Smooth muscle cell (in vitro differentiated cells): ENCODE measurements around the gene ATF7. TPM values are rescaled to one million over a fixed set of nuclear protein-coding genes. Genes with fewer than 3 reads are reported as not detected.
"Not testable (repeated sequence)": the region's sequence is repeated elsewhere in the genome, so short reads cannot be mapped to it uniquely, and the experiment has no call there.

ENCODE experiments used
- DNase-seq: peaks from one replicate; lab custom pipeline; 2025; ENCODE audit not compliant: unreplicated experiment; lab: John Stamatoyannopoulos, UW
- H2AFZ ChIP-seq: fragments of 200-600 bp; sonication (generic); 2 replicates; pipeline ENCODE4 v1.6.0; 2016; ENCODE audit warnings: antibody characterized with exemption, low read depth, mild to moderate bottlenecking
- H3F3A ChIP-seq: fragments of 200-600 bp; sonication (generic); 2 replicates; pipeline ENCODE4 v1.6.0; 2017; ENCODE audit warnings: antibody characterized with exemption, low read depth
- H3K27ac ChIP-seq: fragments of 200-600 bp; sonication (generic); 2 replicates; pipeline ENCODE4 v1.5.1; 2016; ENCODE audit warnings: low read depth, mild to moderate bottlenecking
- H3K27me3 ChIP-seq: fragments of 200-600 bp; sonication (generic); 2 replicates; pipeline ENCODE4 v1.6.1; 2016; ENCODE audit warnings: low read depth, mild to moderate bottlenecking
- H3K36me3 ChIP-seq: fragments of 200-600 bp; sonication (generic); 2 replicates; pipeline ENCODE4 v1.5.1; 2016; ENCODE audit warnings: low read depth
- H3K4me1 ChIP-seq: fragments of 200-600 bp; sonication (generic); 2 replicates; pipeline ENCODE4 v1.5.1; 2016; ENCODE audit warnings: low read depth
- H3K4me2 ChIP-seq: fragments of 200-600 bp; sonication (generic); 2 replicates; pipeline ENCODE4 v1.6.0; 2016; ENCODE audit warnings: mild to moderate bottlenecking
- H3K4me3 ChIP-seq: fragments of 200-600 bp; sonication (generic); 2 replicates; pipeline ENCODE4 v1.5.1; 2016; ENCODE audit warnings: mild to moderate bottlenecking
- H3K79me2 ChIP-seq: fragments of 200-600 bp; sonication (generic); 2 replicates; pipeline ENCODE4 v1.6.0; 2016; ENCODE audit warnings: low read depth, mild to moderate bottlenecking
- H3K9ac ChIP-seq: fragments of 200-600 bp; sonication (generic); 2 replicates; pipeline ENCODE4 v1.6.0; 2016; ENCODE audit warnings: low read depth
- H3K9me3 ChIP-seq: fragments of 200-600 bp; sonication (generic); replicated peaks from 2 replicates; pipeline ENCODE4 v1.5.1; 2016; ENCODE audit warnings: low read depth
- H4K20me1 ChIP-seq: fragments of 200-600 bp; sonication (generic); 2 replicates; pipeline ENCODE4 v1.6.0; 2016; ENCODE audit warnings: low read depth
- CTCF ChIP-seq: fragments of 200-600 bp; sonication (generic); IDR thresholded peaks from 2 replicates; pipeline ENCODE4 v1.5.1; 2017; ENCODE audit warnings: borderline replicate concordance, mild to moderate bottlenecking, antibody characterized with exemption; ENCODE audit not compliant: insufficient read depth, poor library complexity, severe bottlenecking
- WGBS: methylation state at CpG from one replicate; pipeline ENCODE4 v1.1.7; 2016; ENCODE audit warnings: low lambda C conversion rate; 5-methylcytosine and 5-hydroxymethylcytosine counted together
- polyA plus RNA-seq: library from polyadenylated mRNA; unstranded; fragments of >200 nt; fragmentation: Nextera tagmentation; extraction: Ambion mirVana; gene quantifications from 2 replicates; pipeline ENCODE4 v1.2.1, GENCODE V29; 2016
- total RNA-seq: library from RNA; depleted of rRNA; stranded (reverse); fragments of >200 nt; gene quantifications from 2 replicates; pipeline ENCODE4 v1.2.3, GENCODE V29; 2014

ATF7 gene
- total and polyA plus RNA-seq, 2 experiments from 2014 or later = 15.2 to 28.5 TPM

GRCh38 chr12:53657041-53657440, 30.9 kb upstream of the ATF7 start:
- Histone ChIP-seq H3K9ac (no peak overlapping the region), H3K79me2 (no peaks in the 10 kb centered on the region), H3K36me3 (no peaks in the 10 kb centered on the region), H3K27ac (no peak overlapping the region), H3K4me3 (no peak overlapping the region), H3K4me2 (no peak overlapping the region), H3K27me3 (no peaks in the 10 kb centered on the region), H3K9me3 (no peaks in the 10 kb centered on the region), H3F3A (peaks cover 5% of the 10 kb centered on the region), H2AFZ (no peak overlapping the region), H4K20me1 (no peaks in the 10 kb centered on the region), H3K4me1 (peaks cover 28% of the 10 kb centered on the region)
- WGBS = 95% methylated on average over 4 of the region's 4 CpGs
- TF ChIP-seq CTCF = no peak
- DNase-seq = no peak

DNA sequence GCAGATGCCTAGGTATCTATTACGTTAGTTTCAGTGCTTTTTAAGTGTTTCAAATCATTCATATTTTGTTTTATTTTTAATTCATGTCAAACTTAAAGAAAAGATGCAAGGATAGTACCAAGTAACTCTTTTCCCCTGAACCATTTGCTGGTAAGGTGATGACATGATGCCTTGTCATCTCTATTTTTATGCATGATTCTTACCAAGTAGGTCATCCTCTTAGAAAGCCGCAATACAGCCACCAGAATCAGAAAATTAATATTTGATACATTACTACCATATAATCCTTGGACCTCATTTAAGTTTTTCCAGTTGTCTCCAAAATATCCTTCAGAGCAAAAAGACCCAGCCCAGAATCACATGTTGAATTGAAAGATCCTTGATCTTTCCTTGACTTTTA, 27.4 kb upstream of the ATF7 start:
- no peaks in the 10 kb centered on the region for H3F3A ChIP-seq
- no peak overlapping the region for H3K9ac ChIP-seq
- peaks cover 9% of the 10 kb centered on the region for H3K4me1 ChIP-seq
- H4K20me1 ChIP-seq = no peaks in the 10 kb centered on the region
- no peak overlapping the region for H3K4me2 ChIP-seq
- no peaks in the 10 kb centered on the region for H3K27me3 ChIP-seq
- no peak for DNase-seq
- no peaks in the 10 kb centered on the region for H3K36me3 ChIP-seq
- no peak overlapping the region for H3K4me3 ChIP-seq
- no peak for TF ChIP-seq CTCF
- H3K79me2 ChIP-seq = no peaks in the 10 kb centered on the region
- H2AFZ ChIP-seq = no peak overlapping the region
- WGBS = 95% methylated on average over 2 of the region's 2 CpGs
- no peak overlapping the region for H3K27ac ChIP-seq
- H3K9me3 ChIP-seq = no peaks in the 10 kb centered on the region

- no peaks in the 10 kb centered on the region for H3K4me1 ChIP-seq
- WGBS = 73% methylated on average over 1 of the region's 1 CpG
- no peak for DNase-seq
- no peak overlapping the region for H3K4me3 ChIP-seq
- no peak overlapping the region for H2AFZ ChIP-seq
- no peak overlapping the region for H3K9ac ChIP-seq
- H3K27me3 ChIP-seq = no peaks in the 10 kb centered on the region
- no peaks in the 10 kb centered on the region for H3K36me3 ChIP-seq
- TF ChIP-seq CTCF = no peak
- no peak overlapping the region for H3K4me2 ChIP-seq
- H3K9me3 ChIP-seq = no peaks in the 10 kb centered on the region
- H3F3A ChIP-seq = no peaks in the 10 kb centered on the region
- no peak overlapping the region for H3K27ac ChIP-seq
- no peaks in the 10 kb centered on the region for H3K79me2 ChIP-seq
- H4K20me1 ChIP-seq = no peaks in the 10 kb centered on the region
These were observed 26.2 kb upstream of the ATF7 start for GRCh38 chr12:53652366-53652765.

DNA sequence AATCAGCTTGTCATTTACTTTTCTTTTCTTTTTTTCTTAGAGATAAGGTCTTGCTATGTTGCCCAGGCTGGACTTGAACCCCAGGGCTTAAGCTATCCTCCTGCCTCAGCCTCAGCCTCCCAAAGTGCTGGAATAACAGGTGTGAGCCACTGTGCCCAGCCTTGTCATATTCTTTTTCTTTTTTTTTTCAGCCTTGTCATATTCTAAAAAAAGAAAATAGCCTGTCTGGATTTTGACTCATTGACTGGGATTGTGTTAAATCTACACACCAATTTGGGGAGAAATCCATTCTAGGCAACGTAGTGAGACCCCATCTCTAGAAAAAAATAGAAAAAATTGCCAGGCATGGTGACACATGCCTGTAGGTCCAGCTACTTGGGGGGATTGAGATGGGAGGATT, 25.6 kb upstream of the ATF7 start:
- WGBS = 70% methylated on average over 1 of the region's 1 CpG
- Histone ChIP-seq H3K36me3 (no peaks in the 10 kb centered on the region), H3K79me2 (no peaks in the 10 kb centered on the region), H3K9ac (no peak overlapping the region), H3K4me1 (no peaks in the 10 kb centered on the region), H3F3A (no peaks in the 10 kb centered on the region), H2AFZ (no peak overlapping the region), H4K20me1 (no peaks in the 10 kb centered on the region), H3K27ac (no peak overlapping the region), H3K9me3 (no peaks in the 10 kb centered on the region), H3K27me3 (no peaks in the 10 kb centered on the region), H3K4me3 (no peak overlapping the region), H3K4me2 (no peak overlapping the region)
- TF ChIP-seq CTCF = no peak
- DNase-seq = no peak

- H3K79me2 ChIP-seq, H3K36me3 ChIP-seq, H3K4me3 ChIP-seq, H3K9ac ChIP-seq, DNase-seq, H3K4me2 ChIP-seq, H3K27me3 ChIP-seq, H3K4me1 ChIP-seq, H3F3A ChIP-seq, H3K9me3 ChIP-seq, H4K20me1 ChIP-seq, H2AFZ ChIP-seq, H3K27ac ChIP-seq: not testable (repeated sequence)
- 90% methylated on average over 4 of the region's 4 CpGs for WGBS
These were observed 20.1 kb upstream of the ATF7 start for GRCh38 chr12:53646300-53646699.
